ENCODE data around the gene IMPACT. TPM values are rescaled to one million over a fixed set of nuclear protein-coding genes. Genes with fewer than 3 reads are reported as not detected.

The IMPACT gene
- total and polyA plus RNA-seq, 2 experiments from 2014 or later: 15.3 to 27.6 TPM

- H3K4me1 ChIP-seq (ENCODE audit: low read depth): no peaks in the 10 kb centered on the region
- H3K4me3 ChIP-seq: no peak overlapping the region
- H3K27me3 ChIP-seq: no peaks in the 10 kb centered on the region
- TF ChIP-seq CTCF (IDR thresholded peaks at IDR 0.05; ENCODE audit: low read depth, low read length): no peak
- DNase-seq (ENCODE audit: low read depth in 1 of 2, low spot score in 1 of 2): no peak
- H3K9me3 ChIP-seq (ENCODE audit: low read depth): no peaks in the 10 kb centered on the region
- H3K36me3 ChIP-seq: peaks cover 20% of the 10 kb centered on the region
- no peak overlapping the region for H3K27ac ChIP-seq
Measured at GRCh38 chr18:24436939-24437338, 10.5 kb downstream of the IMPACT start.

- H3K36me3 ChIP-seq: peaks cover 38% of the 10 kb centered on the region
- TF ChIP-seq CTCF (IDR thresholded peaks at IDR 0.05; ENCODE audit: low read depth, low read length): no peak
- H3K27me3 ChIP-seq: no peaks in the 10 kb centered on the region
- no peak for DNase-seq (ENCODE audit: low read depth in 1 of 2, low spot score in 1 of 2)
- no peak overlapping the region for H3K4me3 ChIP-seq
- no peak overlapping the region for H3K27ac ChIP-seq
- H3K4me1 ChIP-seq (ENCODE audit: low read depth): no peaks in the 10 kb centered on the region
- H3K9me3 ChIP-seq (ENCODE audit: low read depth): no peaks in the 10 kb centered on the region
Measured at GRCh38 chr18:24443870-24444269, 17.4 kb downstream of the IMPACT start.

GRCh38 chr18:24446453-24446852, 20.0 kb downstream of the IMPACT start:
- no peaks in the 10 kb centered on the region for H3K4me1 ChIP-seq (ENCODE audit: low read depth)
- no peak overlapping the region for H3K27ac ChIP-seq
- H3K9me3 ChIP-seq (ENCODE audit: low read depth): no peaks in the 10 kb centered on the region
- H3K4me3 ChIP-seq: no peak overlapping the region
- DNase-seq (ENCODE audit: low read depth in 1 of 2, low spot score in 1 of 2): no peak
- TF ChIP-seq CTCF (IDR thresholded peaks at IDR 0.05; ENCODE audit: low read depth, low read length): no peak
- no peaks in the 10 kb centered on the region for H3K27me3 ChIP-seq
- peaks cover 46% of the 10 kb centered on the region for H3K36me3 ChIP-seq

GRCh38 chr18:24446953-24447538, 20.6 kb downstream of the IMPACT start:
- Histone ChIP-seq H3K4me1 (ENCODE audit: low read depth) (no peaks in the 10 kb centered on the region), H3K27me3 (no peaks in the 10 kb centered on the region), H3K9me3 (ENCODE audit: low read depth) (no peaks in the 10 kb centered on the region), H3K36me3 (peaks cover 42% of the 10 kb centered on the region), H3K27ac (no peak overlapping the region), H3K4me3 (no peak overlapping the region)
- peak; percentile 13 for TF ChIP-seq CTCF (IDR thresholded peaks at IDR 0.05; ENCODE audit: low read depth, low read length)
- DNase-seq (ENCODE audit: low read depth in 1 of 2, low spot score in 1 of 2): no peak

- no peak for DNase-seq (ENCODE audit: low read depth in 1 of 2, low spot score in 1 of 2)
- H3K27ac ChIP-seq: no peak overlapping the region
- H3K4me3 ChIP-seq: no peak overlapping the region
- no peak for TF ChIP-seq CTCF (IDR thresholded peaks at IDR 0.05; ENCODE audit: low read depth, low read length)
- H3K4me1 ChIP-seq (ENCODE audit: low read depth): no peaks in the 10 kb centered on the region
- peaks cover 42% of the 10 kb centered on the region for H3K36me3 ChIP-seq
- H3K9me3 ChIP-seq (ENCODE audit: low read depth): no peaks in the 10 kb centered on the region
- H3K27me3 ChIP-seq: no peaks in the 10 kb centered on the region
Measured at GRCh38 chr18:24447961-24448360, 21.5 kb downstream of the IMPACT start.
